NT2/D1 (cell line): Measurements from ENCODE around the gene SRC.

Experiments
- SUZ12 ChIP-seq: IDR thresholded peaks from 2 replicates; pipeline ENCODE4 v1.6.1; 2011; ENCODE audit not compliant: insufficient read length, insufficient read depth; ENCODE audit errors: extremely low read depth
- ZNF274 ChIP-seq: IDR thresholded peaks from 2 replicates; pipeline ENCODE4 v1.6.1; 2011; ENCODE audit warnings: mild to moderate bottlenecking, low read depth, low read length

GRCh38 chr20:37308086-37309050 is 37.6 kb upstream of the SRC start:
- TF ChIP-seq SUZ12: no peak
- no peak for TF ChIP-seq ZNF274
